ENCODE results near the gene PPP1R13B.

GRCh38 chr14:103735815-103736545 is 111.4 kb downstream of the PPP1R13B start:
- TF ChIP-seq CTCF (IDR thresholded peaks at IDR 0.05) = no peak
- TF ChIP-seq POLR2A (IDR thresholded peaks at IDR 0.05) = no peak
- TF ChIP-seq POLR2AphosphoS5 (IDR thresholded peaks at IDR 0.05) = peak in 1 of 3 donors; percentile 63

Data from breast epithelium (tissue), 3 donors.